Measurements from ENCODE around the gene ZNF536. TPM values are rescaled to one million over a fixed set of nuclear protein-coding genes. Genes with fewer than 3 reads are reported as not detected.

The ZNF536 gene
- total RNA-seq, 1 donor from 2014 or later = 9.2 TPM

DNA sequence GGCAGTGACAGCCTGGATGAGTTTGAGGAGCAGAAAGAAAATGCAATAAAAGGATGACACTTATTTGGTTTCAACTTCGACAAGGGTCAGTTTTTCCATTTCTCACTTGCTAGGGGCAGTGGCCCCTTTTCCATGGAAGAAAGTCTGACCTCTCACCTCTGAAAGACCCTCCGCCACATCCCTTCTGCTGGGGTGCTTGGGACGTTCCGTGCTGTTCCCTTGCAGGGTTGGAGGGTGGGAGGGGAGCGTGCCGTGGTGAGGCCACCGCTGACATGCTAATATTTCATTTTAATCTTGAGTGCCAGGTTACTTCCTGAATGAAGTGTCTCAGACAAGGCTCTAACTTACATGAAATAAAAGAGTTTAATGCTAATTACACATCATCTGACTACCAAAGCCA lies 5.2 kb upstream of the ZNF536 start:
- TF ChIP-seq, protein P1, sequence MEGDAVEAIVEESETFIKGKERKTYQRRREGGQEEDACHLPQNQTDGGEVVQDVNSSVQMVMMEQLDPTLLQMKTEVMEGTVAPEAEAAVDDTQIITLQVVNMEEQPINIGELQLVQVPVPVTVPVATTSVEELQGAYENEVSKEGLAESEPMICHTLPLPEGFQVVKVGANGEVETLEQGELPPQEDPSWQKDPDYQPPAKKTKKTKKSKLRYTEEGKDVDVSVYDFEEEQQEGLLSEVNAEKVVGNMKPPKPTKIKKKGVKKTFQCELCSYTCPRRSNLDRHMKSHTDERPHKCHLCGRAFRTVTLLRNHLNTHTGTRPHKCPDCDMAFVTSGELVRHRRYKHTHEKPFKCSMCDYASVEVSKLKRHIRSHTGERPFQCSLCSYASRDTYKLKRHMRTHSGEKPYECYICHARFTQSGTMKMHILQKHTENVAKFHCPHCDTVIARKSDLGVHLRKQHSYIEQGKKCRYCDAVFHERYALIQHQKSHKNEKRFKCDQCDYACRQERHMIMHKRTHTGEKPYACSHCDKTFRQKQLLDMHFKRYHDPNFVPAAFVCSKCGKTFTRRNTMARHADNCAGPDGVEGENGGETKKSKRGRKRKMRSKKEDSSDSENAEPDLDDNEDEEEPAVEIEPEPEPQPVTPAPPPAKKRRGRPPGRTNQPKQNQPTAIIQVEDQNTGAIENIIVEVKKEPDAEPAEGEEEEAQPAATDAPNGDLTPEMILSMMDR (conservative IDR thresholded peaks at IDR 0.05) = no peak
- H3K4me3 Mint-ChIP-seq = no peak overlapping the region
- no peak for DNase-seq (ENCODE audit: extremely low spot score, unreplicated experiment)
- H3K9me3 Mint-ChIP-seq = no peaks in the 10 kb centered on the region
- peaks cover 3% of the 10 kb centered on the region for H3K4me1 Mint-ChIP-seq (ENCODE audit: unreplicated experiment)
- H3K27ac Mint-ChIP-seq = no peak overlapping the region
- no peaks in the 10 kb centered on the region for H3K36me3 Mint-ChIP-seq
- H3K27me3 Mint-ChIP-seq = peaks cover 70% of the 10 kb centered on the region

- no peak overlapping the region for H3K4me3 Mint-ChIP-seq
- peaks cover 74% of the 10 kb centered on the region for H3K27me3 Mint-ChIP-seq
- TF ChIP-seq, protein P1 (conservative IDR thresholded peaks at IDR 0.05) = no peak
- no peak overlapping the region for H3K27ac Mint-ChIP-seq
- no peaks in the 10 kb centered on the region for H3K36me3 Mint-ChIP-seq
- peaks cover 4% of the 10 kb centered on the region for H3K4me1 Mint-ChIP-seq (ENCODE audit: unreplicated experiment)
- DNase-seq (ENCODE audit: extremely low spot score, unreplicated experiment) = no peak
- no peaks in the 10 kb centered on the region for H3K9me3 Mint-ChIP-seq
Observed at GRCh38 chr19:30367421-30367820, 4.8 kb upstream of the ZNF536 start.

DNA sequence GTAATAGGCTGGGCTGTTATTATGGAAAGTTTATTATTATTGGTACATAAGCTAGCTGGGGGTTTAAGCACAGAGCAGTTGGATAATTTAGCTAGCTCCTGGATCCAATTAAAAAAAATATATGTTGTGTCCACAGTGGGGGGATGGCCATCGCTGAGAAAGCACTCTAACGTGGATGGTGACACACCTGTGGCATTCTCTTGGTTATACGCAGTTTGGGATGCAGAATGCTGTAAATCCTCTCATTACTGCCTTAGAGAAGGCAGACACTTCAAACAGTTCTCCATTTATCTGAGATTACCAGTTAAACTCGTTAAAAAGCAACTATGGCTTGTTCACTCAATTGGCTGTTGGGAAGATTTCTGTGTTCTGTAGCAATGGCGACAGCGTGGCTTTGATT lies 2.4 kb upstream of the ZNF536 start:
- Mint-ChIP-seq H3K27me3 (peaks cover 87% of the 10 kb centered on the region), H3K36me3 (no peaks in the 10 kb centered on the region)
- TF ChIP-seq, protein P1 (conservative IDR thresholded peaks at IDR 0.05) = no peak

DNA sequence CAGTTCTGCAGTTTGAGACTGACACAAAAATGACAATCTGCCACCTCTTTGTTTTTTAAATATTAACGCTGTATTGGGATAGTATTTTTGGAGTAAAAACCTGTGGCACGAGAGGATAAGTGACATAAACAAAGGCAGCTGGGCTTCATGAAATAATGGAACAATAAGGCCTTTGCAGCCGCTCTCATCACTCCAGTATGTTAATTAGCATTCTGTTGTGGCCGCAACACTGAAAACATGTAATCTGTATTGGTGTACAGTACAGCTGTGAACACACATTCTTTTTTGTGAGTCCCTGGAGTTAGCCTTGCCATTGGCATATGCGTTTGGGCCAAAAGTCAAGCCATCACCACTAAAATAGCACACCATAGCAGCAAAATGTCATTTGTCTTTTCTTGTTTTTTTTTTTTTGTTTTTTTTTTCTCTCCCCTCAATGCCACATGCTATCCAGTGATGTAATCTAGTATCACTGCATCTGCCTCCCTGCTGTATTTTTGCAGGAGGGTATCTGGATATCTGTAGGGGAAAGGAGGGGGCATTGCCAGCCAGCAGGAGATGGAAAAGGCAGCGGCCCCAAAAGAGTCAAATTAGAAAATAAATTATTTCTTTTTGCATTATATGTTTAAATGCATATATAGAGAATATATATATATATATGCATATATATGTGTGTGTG lies 885 bp upstream of the ZNF536 start:
- H3K4me3 Mint-ChIP-seq = no peak overlapping the region
- peaks cover 88% of the 10 kb centered on the region for H3K27me3 Mint-ChIP-seq
- H3K27ac Mint-ChIP-seq = no peak overlapping the region
- TF ChIP-seq, protein P1 (conservative IDR thresholded peaks at IDR 0.05) = no peak
- peaks cover 7% of the 10 kb centered on the region for H3K4me1 Mint-ChIP-seq (ENCODE audit: unreplicated experiment)
- no peaks in the 10 kb centered on the region for H3K36me3 Mint-ChIP-seq
- no peak for DNase-seq (ENCODE audit: extremely low spot score, unreplicated experiment)
- no peaks in the 10 kb centered on the region for H3K9me3 Mint-ChIP-seq

More for the DNA sequence above, 2.4 kb upstream of the ZNF536 start:
- Mint-ChIP-seq H3K4me1 (ENCODE audit: unreplicated experiment) (peaks cover 7% of the 10 kb centered on the region), H3K9me3 (no peaks in the 10 kb centered on the region), H3K27ac (no peak overlapping the region), H3K4me3 (no peak overlapping the region)
- DNase-seq (ENCODE audit: extremely low spot score, unreplicated experiment) = no peak

- H3K27me3 Mint-ChIP-seq = peaks cover 90% of the 10 kb centered on the region
- TF ChIP-seq, protein P1 (conservative IDR thresholded peaks at IDR 0.05) = no peak
- peak overlapping the region; percentile 71 for H3K4me3 Mint-ChIP-seq
- H3K4me1 Mint-ChIP-seq (ENCODE audit: unreplicated experiment) = peaks cover 7% of the 10 kb centered on the region
- DNase-seq (ENCODE audit: extremely low spot score, unreplicated experiment) = no peak
- H3K9me3 Mint-ChIP-seq = no peaks in the 10 kb centered on the region
- no peak overlapping the region for H3K27ac Mint-ChIP-seq
- no peaks in the 10 kb centered on the region for H3K36me3 Mint-ChIP-seq
Observed at GRCh38 chr19:30373593-30373992, 1.4 kb downstream of the ZNF536 start.
